ENCODE measurements around the gene IL17RE. TPM values are rescaled to one million over a fixed set of nuclear protein-coding genes. Genes with fewer than 3 reads are reported as not detected.
"Not testable (repeated sequence)": the region's sequence is repeated elsewhere in the genome, so short reads cannot be mapped to it uniquely, and the experiment has no call there.

Gene IL17RE, protein sequence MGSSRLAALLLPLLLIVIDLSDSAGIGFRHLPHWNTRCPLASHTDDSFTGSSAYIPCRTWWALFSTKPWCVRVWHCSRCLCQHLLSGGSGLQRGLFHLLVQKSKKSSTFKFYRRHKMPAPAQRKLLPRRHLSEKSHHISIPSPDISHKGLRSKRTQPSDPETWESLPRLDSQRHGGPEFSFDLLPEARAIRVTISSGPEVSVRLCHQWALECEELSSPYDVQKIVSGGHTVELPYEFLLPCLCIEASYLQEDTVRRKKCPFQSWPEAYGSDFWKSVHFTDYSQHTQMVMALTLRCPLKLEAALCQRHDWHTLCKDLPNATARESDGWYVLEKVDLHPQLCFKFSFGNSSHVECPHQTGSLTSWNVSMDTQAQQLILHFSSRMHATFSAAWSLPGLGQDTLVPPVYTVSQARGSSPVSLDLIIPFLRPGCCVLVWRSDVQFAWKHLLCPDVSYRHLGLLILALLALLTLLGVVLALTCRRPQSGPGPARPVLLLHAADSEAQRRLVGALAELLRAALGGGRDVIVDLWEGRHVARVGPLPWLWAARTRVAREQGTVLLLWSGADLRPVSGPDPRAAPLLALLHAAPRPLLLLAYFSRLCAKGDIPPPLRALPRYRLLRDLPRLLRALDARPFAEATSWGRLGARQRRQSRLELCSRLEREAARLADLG
- total RNA-seq = 0.13 TPM in 2 replicates

- DNase-seq (ENCODE audit: low read depth in 2 of 2) = no peak
These were observed at the start of gene IL17RE for GRCh38 chr3:9902372-9903237. IL17RE (plus strand) TSS chr3:9902848; CDS start chr3:9902933, 85 bp downstream.

GRCh38 chr3:9854291-9854940 lies 48.2 kb upstream of the IL17RE start:
- DNase-seq (ENCODE audit: low read depth in 2 of 2) = not testable (repeated sequence)

GRCh38 chr3:9855594-9855993 lies 47.1 kb upstream of the IL17RE start:
- no peak for DNase-seq (ENCODE audit: low read depth in 2 of 2)

- no peak for DNase-seq (ENCODE audit: low read depth in 2 of 2)
These were observed 43.1 kb upstream of the IL17RE start for GRCh38 chr3:9859530-9860025.

DNA sequence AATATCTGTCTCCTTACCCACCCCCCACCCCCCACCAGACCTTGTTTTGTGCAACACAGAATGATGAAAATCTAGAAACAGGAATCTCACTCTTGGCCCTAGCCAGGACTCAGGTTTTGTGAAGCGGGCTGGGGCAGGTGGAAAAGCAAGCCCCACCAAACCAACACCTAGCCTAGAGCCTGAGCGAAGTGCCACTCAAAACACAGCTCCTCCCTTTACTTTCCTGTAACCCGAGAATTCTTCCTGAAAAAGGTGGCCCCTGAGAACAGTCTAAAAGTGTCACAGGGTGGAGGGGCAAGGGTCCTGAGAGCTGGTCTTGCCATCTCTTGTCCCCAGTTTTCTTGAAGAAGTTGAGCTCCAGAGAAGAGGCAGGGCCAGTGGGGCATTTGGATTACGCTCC lies 41.4 kb upstream of the IL17RE start:
- no peak for DNase-seq (ENCODE audit: low read depth in 2 of 2)

DNA sequence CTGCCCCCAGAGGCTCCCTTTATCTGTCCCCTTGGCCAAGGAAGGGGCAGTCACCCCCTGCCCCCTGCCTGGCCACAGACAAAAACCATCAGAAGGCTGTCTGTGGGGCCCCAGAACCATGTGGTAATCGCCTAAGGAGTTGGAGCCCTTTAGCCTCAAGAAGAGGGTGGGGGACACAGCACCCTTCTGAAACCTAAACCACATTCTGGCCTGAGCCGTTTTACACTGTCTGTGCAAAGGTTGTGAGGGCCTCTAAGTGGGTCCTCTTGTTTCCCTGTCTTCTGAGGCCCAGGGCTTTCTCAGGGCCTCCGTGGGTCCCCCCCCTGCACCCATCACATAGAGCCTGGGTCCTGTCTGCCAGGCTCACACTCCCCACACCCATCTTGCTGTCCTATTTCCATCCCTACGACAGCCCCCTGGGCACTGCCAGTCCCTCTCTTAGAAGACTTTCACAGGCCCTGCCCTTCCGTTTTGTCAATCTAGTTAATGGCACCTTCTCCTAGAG lies 41.0 kb upstream of the IL17RE start:
- DNase-seq (ENCODE audit: low read depth in 2 of 2) = no peak

DNA sequence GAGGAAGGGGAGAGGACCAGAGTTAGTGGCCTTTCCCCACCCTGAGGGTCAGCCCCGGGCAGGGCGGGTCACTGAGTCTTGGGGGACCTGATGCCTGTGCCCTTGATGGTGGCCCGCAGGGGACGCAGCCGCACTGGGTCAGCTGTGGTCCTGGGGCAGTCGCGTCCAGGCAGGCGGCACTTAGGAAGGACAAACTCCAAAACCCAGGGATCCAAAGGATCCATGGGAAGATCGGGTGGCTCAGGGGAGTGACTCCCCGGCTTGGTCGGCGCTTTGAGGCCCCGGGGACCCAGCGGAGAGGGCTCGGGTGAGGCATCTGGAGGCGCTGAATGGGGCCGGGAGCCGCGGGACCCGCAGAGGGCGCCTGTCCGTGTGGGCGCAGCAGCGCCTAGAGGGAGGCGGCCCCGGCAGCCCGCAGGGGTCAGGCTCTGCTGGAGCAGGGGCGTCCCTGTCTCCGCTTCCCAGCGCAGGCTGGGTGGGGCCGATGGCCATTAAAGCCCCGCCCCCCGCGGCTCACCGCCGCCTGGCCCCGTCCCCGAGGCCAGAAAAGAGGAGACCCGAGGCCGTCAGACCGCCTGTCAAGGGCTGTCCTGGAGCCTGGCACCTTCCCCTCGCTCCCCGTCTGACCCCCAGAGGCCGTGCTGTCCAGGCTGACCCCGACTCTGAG lies 40.1 kb upstream of the IL17RE start:
- DNase-seq (ENCODE audit: low read depth in 2 of 2) = peak in 1 of 2 donors; percentile 53

GRCh38 chr3:9863058-9863772 lies 39.4 kb upstream of the IL17RE start:
- DNase-seq (ENCODE audit: low read depth in 2 of 2) = no peak

DNA sequence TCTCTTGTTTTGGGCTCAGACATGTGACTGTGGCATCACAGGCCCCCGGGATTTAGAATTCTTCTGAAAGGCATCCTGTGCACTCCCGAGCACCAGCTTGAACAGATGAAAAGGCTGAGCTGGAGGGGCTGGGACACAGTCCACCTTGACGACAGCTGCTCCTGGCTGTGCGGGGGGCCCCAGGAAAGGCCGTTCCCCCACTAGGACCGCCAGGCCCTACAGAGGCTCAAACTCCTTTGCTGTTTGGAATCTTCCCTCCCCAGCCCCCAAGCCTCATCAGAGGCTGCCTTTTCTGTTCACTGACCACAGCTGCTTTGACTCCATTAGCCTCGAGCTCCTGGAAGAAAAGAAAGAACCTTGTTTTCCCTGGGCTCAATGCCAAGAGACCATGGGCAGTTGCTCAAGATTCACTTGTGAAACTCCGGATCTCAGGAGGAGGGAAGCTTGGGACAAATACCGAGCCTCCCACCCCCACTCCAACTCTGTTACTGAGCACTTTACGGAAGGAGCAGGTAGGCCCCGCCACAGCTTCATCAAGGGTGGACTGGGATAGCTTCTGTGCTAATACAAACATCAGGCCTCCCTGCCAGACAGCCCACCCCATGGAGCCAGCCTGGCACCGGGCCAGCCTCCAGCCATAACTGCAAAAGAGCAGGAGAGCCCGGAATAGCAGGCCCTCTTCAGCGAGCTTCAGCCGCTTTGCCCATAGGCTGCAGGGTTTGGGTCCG lies 38.3 kb upstream of the IL17RE start:
- DNase-seq (ENCODE audit: low read depth in 2 of 2) = no peak

- not testable (repeated sequence) for DNase-seq (ENCODE audit: low read depth in 2 of 2)
These were observed 37.5 kb upstream of the IL17RE start for GRCh38 chr3:9865125-9865637.

DNA sequence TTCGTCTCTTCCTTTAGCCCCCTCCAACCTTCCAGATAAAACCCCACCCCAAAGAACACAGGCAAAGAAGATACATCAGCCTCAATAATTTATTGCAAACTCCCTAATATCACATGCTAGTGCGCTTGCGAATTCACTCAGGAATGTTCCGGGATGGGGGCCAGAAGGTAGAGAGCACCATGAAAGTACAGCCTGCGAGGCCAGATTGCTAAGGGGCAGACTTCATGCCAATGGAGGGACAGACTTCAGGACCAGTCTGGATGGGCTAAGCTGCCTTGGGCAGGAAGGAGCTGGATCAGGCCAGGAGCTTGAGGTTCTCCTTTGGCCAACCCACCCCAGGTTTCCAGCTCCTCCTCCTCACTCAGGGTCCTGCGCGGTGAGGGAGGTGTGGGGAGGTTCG lies 36.0 kb upstream of the IL17RE start:
- DNase-seq (ENCODE audit: low read depth in 2 of 2) = no peak

DNA sequence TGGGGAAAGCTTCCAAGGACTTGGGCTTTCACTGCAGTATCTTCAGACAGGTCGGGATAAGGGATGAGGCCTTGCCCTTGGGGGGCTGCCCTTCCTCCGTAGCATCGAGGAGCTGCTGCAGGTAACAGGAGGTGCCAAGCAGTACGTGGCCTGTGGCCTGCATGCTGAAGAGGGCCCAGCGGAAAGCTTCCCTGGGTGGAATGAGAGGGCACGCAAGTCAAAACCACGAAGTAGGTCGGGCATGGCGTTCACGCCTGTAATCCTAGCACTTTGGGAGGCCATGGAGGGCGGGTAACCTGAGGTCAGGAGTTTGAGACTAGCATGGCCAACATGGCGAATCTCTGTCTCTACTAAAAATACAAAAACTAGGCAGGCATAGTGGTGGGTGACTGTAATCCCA lies 35.5 kb upstream of the IL17RE start:
- DNase-seq (ENCODE audit: low read depth in 2 of 2) = no peak

- no peak for DNase-seq (ENCODE audit: low read depth in 2 of 2)
These were observed 32.7 kb upstream of the IL17RE start for GRCh38 chr3:9869955-9870354.

- no peak for DNase-seq (ENCODE audit: low read depth in 2 of 2)
These were observed 31.7 kb upstream of the IL17RE start for GRCh38 chr3:9870978-9871377.

DNA sequence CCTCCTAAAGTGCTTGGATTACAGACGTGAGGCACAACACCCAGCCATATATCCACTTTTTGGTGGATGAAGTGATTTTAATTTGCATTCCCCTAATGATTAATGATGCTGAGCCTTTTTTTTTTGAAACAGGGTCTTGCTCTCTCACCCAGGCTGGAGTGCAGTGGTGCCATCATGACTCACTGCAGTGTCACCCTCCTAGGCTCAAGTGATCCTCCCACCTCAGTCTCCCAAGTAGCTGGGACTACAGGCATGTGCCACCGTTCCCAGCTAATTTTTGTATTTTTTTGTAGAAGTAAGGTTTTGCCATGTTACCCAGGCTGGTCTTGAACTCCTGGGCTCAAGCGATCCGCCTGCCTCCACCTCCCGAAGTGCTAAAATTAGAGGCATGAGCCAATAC lies 30.6 kb upstream of the IL17RE start:
- not testable (repeated sequence) for DNase-seq (ENCODE audit: low read depth in 2 of 2)

GRCh38 chr3:9875448-9875847 lies 27.2 kb upstream of the IL17RE start:
- DNase-seq (ENCODE audit: low read depth in 2 of 2) = no peak

- DNase-seq (ENCODE audit: low read depth in 2 of 2) = not testable (repeated sequence)
These were observed 26.4 kb upstream of the IL17RE start for GRCh38 chr3:9876255-9876654.

- no peak for DNase-seq (ENCODE audit: low read depth in 2 of 2)
These were observed 25.7 kb upstream of the IL17RE start for GRCh38 chr3:9876991-9877390.

- DNase-seq (ENCODE audit: low read depth in 2 of 2) = no peak
These were observed 23.9 kb upstream of the IL17RE start for GRCh38 chr3:9878700-9879099.

All from dermis microvascular lymphatic vessel endothelial cell (primary cell).